ENCODE measurements around the gene AHDC1. TPM values are rescaled to one million over a fixed set of nuclear protein-coding genes. Genes with fewer than 3 reads are reported as not detected.
"Not testable (repeated sequence)": the region's sequence is repeated elsewhere in the genome, so short reads cannot be mapped to it uniquely, and the experiment has no call there.

The AHDC1 gene
- total RNA-seq, 4 donors from 2014 or later, result 14.7 to 54.3 (median 35.4) TPM

DNA sequence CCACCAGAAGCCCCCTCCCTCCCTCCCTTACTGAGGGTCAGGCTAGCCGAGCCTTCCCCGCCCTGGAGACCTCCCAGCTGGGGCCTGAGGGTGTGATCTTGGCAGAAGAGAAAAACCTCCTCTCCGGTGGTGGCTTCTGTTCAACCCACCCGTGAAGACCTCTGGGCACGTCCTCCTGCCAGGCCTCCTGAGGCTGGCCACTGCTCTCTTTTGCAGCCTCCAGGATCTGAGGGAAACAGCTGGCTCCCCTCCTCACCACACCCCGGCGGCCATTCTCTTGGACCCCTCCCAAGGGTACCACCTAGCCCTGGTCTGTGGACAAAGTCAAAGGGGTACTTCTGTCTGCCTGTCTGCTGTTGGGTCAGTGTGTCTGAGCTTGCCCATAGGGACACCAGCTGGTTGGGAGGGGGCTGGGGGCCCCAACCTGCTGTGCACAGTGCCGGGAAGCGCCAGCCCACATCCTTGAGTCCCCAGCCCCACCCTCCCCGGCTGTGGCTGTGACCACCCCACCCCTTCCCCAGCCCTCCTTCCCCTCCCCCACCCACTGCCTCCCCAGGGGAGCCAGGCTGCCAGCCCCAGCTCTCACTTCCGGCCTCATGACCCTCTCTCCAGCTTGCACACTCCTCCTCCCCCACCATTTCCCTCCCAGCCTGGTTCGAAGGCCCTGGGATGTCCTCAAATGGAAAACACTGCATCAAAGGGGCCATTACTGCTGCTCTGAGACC is 48.1 kb downstream of the AHDC1 start:
- no peak for TF ChIP-seq POLR2A (IDR thresholded peaks at IDR 0.05; ENCODE audit: low read depth)
- TF ChIP-seq EP300 (IDR thresholded peaks at IDR 0.05), result no peak
- no peak for TF ChIP-seq POLR2AphosphoS5 (IDR thresholded peaks at IDR 0.05)
- TF ChIP-seq, protein P1, sequence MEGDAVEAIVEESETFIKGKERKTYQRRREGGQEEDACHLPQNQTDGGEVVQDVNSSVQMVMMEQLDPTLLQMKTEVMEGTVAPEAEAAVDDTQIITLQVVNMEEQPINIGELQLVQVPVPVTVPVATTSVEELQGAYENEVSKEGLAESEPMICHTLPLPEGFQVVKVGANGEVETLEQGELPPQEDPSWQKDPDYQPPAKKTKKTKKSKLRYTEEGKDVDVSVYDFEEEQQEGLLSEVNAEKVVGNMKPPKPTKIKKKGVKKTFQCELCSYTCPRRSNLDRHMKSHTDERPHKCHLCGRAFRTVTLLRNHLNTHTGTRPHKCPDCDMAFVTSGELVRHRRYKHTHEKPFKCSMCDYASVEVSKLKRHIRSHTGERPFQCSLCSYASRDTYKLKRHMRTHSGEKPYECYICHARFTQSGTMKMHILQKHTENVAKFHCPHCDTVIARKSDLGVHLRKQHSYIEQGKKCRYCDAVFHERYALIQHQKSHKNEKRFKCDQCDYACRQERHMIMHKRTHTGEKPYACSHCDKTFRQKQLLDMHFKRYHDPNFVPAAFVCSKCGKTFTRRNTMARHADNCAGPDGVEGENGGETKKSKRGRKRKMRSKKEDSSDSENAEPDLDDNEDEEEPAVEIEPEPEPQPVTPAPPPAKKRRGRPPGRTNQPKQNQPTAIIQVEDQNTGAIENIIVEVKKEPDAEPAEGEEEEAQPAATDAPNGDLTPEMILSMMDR (IDR thresholded peaks at IDR 0.05), result no peak
- Histone ChIP-seq H3K4me3 (no peak overlapping the region), H3K9me3 (no peaks in the 10 kb centered on the region), H3K4me1 (peaks cover 59 to 76% (median 69%) of the 10 kb centered on the region in 4 donors), H3K36me3 (peaks cover 21 to 38% (median 37%) of the 10 kb centered on the region in 4 donors), H3K27me3 (no peaks in the 10 kb centered on the region), H3K27ac (replicated peaks in 1 of 4) (peak overlapping the region; percentile 75 to 98 (median 89))
- no peak for DNase-seq (ENCODE audit: extremely low spot score)
- WGBS, result 19% methylated on average over 2 of the region's 12 CpGs
- intact Hi-C loops (cut with DNase I), result loop anchor here (2.0 kb wide), 1 partner anchor 51 kb away; no protein-coding TSS in a partner anchor

DNA sequence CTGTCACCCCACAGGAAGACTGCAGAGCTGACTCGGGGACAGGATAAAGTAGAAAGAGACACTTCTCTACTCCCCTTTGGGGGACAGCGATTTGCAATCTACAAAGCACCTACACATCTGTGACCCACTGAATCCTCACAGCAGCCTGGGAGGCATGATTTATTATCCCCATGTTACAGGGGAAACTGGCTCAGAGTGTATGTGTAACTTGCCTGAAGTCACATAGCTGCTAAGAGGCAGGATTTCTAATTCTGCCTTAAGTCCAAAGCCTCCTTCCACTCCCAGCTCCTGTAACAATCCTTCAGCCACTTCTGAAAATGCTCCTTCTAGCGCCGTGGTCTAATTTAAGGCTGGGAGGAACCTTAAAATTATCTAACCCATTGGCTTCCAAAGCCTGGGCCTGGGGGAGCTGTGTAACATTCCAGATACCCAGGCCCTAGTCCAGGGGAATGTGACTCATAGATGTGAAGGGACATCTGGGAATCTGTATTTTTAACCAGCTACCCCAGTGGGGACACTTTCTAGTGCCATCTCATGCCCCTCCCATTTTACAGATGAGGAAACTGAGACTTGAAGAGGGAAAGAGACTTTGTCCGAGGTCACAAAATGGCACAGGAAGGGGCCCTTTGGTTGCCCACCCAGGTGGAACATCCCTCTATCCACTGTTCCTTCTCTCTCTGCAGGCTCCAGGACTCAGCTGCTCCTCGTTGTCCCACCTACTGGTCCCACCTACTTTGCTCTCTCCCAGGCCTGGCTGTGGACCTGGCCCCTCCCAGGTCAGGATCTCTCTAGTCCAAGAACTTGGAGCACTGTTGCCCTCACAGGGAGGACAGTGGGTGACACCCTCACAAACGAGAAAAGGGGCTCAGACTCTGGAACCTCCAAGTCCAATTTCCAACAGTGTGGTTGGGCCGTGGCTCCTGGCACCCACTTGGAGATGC is 48.9 kb downstream of the AHDC1 start:
- no peak for DNase-seq (ENCODE audit: extremely low spot score)

DNA sequence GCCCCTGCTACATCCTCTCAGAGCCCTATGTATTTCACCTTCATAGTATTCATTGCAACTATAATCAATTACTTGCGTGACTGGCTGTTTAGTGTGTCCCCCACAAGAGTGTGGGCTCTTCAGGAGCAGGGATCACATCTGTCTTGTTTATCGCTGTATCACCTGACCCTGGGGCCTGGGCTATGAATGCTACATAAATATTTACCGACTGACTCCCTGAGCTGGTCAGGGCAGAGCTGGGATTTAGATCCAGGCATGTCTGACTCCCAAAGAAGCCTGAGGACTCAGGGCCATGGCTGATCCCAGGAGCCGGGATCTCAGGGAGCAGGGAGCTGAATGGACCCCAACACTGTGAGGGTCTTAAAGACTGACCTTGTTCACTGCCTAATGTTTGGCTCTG is 49.7 kb downstream of the AHDC1 start:
- peaks cover 46 to 61% (median 54%) of the 10 kb centered on the region in 4 donors for H3K4me1 ChIP-seq
- peaks cover 34 to 54% (median 52%) of the 10 kb centered on the region in 4 donors for H3K36me3 ChIP-seq

More for the DNA sequence above, 48.9 kb downstream of the AHDC1 start:
- no peak for TF ChIP-seq POLR2A (IDR thresholded peaks at IDR 0.05; ENCODE audit: low read depth)
- TF ChIP-seq, protein P1 (IDR thresholded peaks at IDR 0.05), result no peak
- TF ChIP-seq POLR2AphosphoS5 (IDR thresholded peaks at IDR 0.05), result no peak
- no peak for TF ChIP-seq EP300 (IDR thresholded peaks at IDR 0.05)
- Histone ChIP-seq H3K4me1 (peaks cover 50 to 68% (median 60%) of the 10 kb centered on the region in 4 donors), H3K9me3 (no peaks in the 10 kb centered on the region), H3K27me3 (no peaks in the 10 kb centered on the region), H3K4me3 (no peak overlapping the region), H3K27ac (replicated peaks in 1 of 4) (peak overlapping the region; percentile 75 to 98 (median 89)), H3K36me3 (peaks cover 29 to 46% (median 45%) of the 10 kb centered on the region in 4 donors)
- intact Hi-C loops (cut with DNase I), result no loop called here
- 50% methylated on average over 5 of the region's 8 CpGs for WGBS

DNA sequence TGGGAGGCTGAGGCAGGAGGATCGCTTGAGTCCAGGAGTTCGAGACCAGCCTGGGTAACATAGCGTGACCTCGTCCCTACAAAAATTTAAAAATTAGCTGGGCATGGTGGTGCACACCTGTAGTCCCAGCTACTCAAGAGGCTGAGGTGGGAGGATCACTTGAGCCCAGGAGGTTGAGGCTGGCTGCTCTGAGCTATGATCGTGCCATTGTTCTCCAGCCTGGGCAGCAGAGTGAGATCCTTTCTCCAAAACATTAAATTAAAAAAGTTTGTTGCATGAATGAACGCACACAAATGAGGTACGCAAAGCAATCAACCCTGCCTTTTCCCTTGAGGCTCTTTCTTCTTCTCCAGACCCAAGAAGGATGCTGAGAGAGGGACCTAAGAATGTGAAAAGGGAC is 50.1 kb downstream of the AHDC1 start:
- intact Hi-C loops (cut with DNase I); H3K9me3 ChIP-seq; DNase-seq (ENCODE audit: extremely low spot score); H3K27me3 ChIP-seq; H3K4me3 ChIP-seq: not testable (repeated sequence)
- peaks cover 39 to 58% (median 56%) of the 10 kb centered on the region in 4 donors for H3K36me3 ChIP-seq
- H3K4me1 ChIP-seq, result peaks cover 46 to 57% (median 51%) of the 10 kb centered on the region in 4 donors
- peak overlapping the region; percentile 75 to 98 (median 89) for H3K27ac ChIP-seq (replicated peaks in 1 of 4)
- 94% methylated on average over 7 of the region's 7 CpGs for WGBS

More for the DNA sequence above, 49.7 kb downstream of the AHDC1 start:
- no peak for DNase-seq (ENCODE audit: extremely low spot score)
- H3K4me3 ChIP-seq, result no peak overlapping the region
- intact Hi-C loops (cut with DNase I), result no loop called here
- TF ChIP-seq EP300 (IDR thresholded peaks at IDR 0.05) (no peak), POLR2AphosphoS5 (IDR thresholded peaks at IDR 0.05) (no peak), POLR2A (IDR thresholded peaks at IDR 0.05; ENCODE audit: low read depth) (no peak)
- TF ChIP-seq, protein P1 (IDR thresholded peaks at IDR 0.05), result no peak
- WGBS, result 63% methylated on average over 4 of the region's 4 CpGs
- no peaks in the 10 kb centered on the region for H3K27me3 ChIP-seq
- peak overlapping the region; percentile 75 to 98 (median 89) for H3K27ac ChIP-seq (replicated peaks in 1 of 4)
- no peaks in the 10 kb centered on the region for H3K9me3 ChIP-seq

Data from esophagus muscularis mucosa (tissue), 4 donors.